Endometrial microvascular endothelial cells (primary cell): ENCODE results near the gene SEMA6A. TPM values are rescaled to one million over a fixed set of nuclear protein-coding genes. Genes with fewer than 3 reads are reported as not detected.
"Not testable (repeated sequence)": the region's sequence is repeated elsewhere in the genome, so short reads cannot be mapped to it uniquely, and the experiment has no call there.

Experiments
- in situ Hi-C: cut with HindIII; loops from 2 replicates; pipeline ENCODE4 v1.10.0; 2017; ENCODE audit warnings: low sequenced_read_pairs, low pct_unique_long_range_greater_than_20kb; ENCODE audit errors: inconsistent ontology term
- total RNA-seq: library from RNA; depleted of rRNA; stranded (reverse); fragments of >200 nt; gene quantifications from one replicate; pipeline ENCODE4 v1.2.3, GENCODE V29; 2015; ENCODE audit errors: inconsistent ontology term

The SEMA6A gene
- total RNA-seq, 1 donor from 2014 or later, result 0.37 TPM

DNA sequence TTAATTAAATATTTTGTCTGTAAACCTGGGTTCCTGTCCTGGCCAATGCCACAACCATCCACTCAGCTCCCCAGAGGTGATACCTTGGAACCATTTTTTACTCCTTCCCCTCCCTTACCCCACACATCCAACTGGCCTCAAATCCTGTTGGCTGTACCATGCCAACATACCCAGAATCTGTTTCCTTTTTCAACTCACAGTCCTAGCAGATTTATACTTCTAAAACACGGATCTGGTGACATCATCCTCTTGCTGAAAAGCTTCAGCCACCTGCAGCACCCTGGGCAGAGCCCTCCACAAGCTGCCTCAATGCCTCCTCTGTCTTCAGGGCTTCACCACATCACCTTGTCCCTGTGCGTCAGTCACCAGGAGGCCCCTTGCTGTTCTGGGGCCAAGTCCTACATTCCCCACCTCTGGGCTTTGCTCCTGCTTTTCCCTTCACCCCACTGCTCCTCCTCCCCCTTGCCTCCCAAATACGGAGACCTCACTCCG lies 14.9 kb downstream of the SEMA6A start:
- in situ Hi-C loops, result no loop called here

DNA sequence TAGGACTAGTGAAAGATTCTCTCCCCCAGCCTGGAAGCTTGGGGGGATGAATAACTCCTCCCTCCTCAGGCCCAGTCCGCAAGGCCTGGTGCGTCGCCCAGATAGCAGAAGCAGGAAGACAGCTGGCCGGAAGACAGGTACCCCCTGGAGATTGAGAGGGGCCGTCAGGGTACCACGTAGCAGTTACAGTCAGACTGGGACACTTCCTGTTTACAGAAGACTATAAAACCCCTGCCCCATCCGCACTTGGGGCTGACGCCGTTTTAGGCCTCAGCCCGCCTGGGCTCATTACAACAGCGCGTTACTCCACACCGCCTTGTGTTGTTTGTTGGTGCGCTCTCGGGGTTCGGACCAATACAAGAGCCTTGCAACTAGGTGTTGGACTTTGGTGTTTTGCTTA lies 15.4 kb downstream of the SEMA6A start:
- in situ Hi-C loops, result no loop called here

DNA sequence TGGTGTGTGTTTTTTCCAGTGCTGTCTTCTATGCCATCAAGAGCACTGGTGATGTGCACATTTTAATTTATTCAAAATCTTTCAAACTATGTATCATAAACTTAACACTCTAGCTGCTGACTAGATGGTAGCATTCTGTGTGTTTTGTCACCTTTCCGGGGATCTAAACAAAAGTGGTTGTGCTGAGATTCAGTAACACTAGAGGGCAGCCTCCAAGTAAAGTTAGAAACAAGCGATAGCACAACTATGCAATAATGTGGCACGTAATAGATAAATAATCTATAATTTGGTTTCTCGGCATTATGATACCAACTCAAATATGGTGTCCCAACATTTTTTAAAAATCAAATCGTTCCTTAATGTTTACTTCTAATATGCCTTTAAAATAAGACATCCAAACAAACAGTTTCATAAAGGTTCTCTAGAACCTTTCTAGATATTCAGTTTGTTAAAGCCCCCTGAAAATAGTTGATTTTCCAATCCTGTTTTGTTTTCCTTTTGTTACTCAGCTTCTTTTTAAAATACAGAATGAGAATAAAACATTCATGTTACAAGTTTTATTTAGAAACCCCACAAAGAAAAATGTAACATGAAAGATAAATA lies 16.9 kb downstream of the SEMA6A start:
- in situ Hi-C loops, result no loop called here

DNA sequence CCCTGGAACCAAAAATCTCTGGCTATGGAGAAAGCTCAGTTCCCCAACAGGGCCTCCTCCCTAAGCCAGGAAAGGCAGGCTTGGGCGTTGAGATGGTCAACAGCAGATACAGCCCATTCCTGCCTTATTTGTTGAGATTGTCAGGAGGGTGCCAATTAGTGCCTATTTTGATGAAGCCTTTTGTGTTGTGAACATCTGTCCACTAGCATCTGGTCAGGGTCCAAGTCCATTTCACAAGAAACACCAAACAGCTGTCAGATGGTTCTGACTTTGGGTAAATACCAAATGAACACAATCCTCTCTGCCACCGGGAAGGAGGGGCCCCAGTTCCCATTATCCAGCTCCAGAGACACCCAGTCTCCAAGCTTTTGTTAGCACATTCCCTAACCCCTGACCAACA lies 19.9 kb downstream of the SEMA6A start:
- in situ Hi-C loops, result no loop called here

DNA sequence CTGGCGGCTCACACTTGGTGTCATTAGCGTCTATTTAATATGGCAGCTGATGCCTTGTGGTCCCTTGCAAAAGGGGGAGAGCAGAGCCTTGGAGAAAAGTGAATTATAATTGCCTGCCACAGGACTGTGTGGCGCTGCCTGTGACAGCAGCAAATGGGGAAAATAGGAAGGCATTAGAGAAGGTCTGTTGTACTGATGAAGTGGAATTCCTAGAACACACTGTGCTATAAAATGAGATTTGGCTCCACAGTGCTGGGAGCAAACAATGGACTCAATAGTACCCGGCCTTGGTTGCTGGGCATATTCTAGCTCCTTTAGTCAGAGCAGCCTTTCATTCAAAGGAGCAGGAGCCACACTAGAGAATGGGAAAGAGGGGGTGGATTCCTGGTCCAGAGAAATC lies 21.3 kb downstream of the SEMA6A start:
- in situ Hi-C loops, result no loop called here

DNA sequence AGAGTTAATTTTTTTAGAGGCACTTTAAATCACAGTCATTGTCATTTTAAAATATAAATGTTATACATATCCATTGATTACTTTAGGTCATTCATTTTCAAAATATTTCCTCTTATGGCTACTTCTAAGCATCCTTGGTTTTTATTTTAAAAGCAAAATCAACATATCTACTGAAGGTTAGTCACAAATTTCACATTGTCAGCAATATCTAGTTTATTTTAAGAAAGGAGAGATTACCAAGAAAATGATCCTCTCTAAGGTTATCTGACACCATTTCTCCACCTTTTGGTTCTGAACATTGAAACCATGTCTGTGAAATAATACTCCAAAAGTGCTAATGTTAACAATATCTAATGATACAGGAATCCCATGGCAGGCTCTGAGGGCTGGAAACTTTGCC lies 24.5 kb downstream of the SEMA6A start:
- in situ Hi-C loops, result no loop called here

DNA sequence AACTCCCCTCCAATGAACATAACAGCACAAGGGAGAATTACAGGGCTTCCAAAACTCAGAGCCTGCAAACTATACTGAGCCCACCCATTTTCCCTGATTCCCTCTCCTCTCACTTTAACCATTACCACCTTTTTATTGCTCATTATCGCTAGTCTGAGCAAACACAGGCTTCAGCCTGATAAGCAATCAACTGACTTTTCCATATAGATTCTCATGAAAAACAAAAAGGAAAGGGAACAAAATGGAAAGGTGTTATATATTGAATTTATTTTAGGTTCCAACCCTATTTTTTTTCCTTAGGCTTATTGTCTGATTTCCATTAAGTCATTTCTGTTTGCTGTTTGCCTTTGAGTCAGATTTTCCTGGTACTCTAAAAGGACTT lies 27.9 kb downstream of the SEMA6A start:
- in situ Hi-C loops, result no loop called here

DNA sequence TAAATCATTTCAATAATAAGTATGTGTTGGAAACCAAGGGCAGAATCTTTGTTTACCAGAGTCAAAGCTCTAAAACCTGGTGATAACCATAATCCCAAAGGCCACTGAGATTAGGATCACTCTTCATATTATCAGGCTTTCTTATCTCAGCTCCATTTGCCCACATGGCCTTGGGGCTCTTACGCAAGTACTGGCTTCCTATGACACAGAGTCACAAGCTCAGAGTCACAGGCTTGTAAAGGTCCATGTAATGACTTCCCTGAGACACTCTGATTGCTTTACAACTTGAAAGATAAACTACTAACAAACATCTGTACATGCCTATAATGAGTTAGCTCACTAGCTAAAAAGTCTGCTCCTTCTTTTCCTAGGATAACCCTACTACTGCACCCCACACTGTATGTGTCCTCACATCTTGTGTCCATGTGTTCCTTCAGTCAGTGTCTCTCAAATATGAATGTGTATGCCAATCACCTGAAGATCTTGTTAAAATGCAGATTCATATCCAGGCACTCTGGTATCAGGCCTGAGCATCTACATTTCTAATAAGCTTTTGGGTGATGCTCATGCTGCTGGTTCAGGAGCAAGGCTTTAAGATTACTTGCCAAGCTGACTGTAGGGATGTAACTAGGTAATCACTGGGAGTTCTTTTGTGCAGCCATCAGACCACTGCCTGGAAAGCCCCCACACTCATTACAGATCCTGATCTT lies 28.4 kb downstream of the SEMA6A start:
- in situ Hi-C loops, result no loop called here

DNA sequence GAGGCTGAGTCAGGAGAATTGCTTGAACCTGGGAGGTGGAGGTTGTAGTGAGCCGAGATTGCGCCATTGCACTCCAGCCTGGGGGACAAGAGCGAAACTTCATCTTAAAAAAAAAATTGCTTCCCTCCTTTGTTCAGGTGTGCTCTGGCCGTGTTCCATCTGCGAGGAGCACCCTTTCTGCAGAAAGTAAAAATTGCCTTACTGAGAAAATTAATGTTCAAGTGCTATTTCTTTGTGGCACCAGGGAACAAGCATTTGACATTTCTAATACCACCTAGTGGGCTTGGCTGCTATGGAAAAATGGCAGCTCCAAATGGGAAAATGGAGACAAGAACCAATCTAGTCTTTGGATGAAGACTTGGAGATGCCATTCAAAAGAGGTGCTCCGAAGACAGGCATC lies 29.2 kb downstream of the SEMA6A start:
- in situ Hi-C loops, result not testable (repeated sequence)

DNA sequence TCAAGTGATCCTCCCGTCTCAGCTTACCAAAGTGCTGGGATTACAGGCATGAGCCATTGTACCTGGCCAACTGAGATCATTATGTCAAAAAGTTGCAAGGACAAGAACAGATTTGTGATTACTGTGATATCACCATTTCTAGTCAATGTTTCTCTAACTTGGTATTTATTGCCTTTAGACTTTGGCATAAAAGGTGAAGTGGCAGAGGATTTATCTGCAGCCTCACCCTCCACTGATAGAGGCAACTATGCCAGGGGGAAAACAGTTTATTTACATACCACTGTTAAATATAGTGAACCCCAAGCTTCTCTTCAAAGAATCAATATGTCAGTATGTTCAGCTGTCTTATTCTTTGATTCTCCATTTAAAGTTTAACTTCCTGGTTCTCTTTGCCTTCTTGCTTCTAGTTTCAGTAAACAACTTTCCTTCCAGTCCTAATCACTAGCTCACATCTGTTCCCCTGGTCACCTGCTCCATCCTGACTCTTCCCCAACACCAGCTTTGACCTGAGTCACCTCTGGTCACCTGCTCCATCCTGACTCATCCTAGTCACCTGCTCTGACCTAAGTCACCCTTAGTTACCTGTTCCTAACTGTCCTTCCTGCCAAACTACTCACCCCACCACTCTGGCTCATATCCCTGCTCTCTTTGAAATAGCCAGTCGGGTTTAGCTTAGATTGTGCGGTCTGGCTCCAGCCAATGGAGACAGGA lies 29.9 kb downstream of the SEMA6A start:
- in situ Hi-C loops, result no loop called here

DNA sequence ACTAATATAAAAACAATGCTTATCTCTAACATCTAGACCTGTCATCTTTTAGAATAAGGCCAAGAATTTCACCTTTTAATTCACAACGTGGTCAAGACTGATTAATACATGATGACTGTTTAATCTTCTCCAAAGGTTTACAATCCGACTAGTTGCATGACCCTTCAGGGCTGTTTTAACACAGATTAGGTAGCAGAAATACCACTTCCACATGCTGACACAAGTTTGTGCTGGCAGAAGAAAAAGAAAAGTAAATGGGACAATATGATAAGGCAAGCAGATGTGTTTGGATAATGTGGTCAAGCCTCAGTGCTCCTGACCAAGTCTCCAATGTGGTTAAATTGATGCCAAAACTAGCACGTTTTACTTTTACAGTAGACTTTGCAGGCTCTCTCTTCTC lies 31.1 kb downstream of the SEMA6A start:
- in situ Hi-C loops, result no loop called here

DNA sequence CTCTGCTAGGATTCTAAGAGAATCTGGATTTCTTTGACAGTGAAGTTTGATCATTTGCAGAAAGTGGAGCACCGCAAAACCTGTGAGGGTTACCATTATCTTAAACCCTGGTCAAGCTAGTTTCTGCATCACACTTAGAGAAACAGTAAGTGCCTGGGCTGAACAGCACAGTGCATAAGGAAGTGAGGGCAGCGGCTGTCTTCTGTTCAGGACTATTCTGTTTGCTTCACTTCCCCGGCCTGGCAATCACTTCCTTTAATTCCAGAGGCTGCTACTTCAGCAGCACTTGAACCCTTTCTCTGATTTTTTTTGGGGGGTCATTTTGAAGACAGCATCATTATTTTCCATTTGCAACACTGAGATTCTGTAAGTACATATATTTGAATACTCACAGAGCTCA lies 32.0 kb downstream of the SEMA6A start:
- in situ Hi-C loops, result no loop called here

DNA sequence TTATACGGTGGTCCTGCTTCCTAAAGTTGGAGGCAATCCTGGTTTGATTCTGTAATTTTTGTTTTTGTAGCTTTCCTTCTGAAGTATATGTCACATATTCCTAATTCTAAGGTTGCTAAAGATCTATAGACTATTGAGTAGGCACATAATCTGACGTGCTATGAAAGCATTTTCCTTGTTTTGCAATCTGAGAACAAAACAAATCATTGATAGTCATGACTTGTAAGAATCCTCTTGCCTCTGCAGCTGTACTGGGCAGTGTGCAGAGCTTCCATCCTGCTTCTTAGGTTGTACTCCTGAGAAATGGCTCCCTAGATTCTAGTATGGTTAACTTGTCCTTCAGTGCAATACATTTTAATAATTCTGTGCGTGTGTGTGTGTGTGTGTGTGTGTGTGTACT lies 35.4 kb downstream of the SEMA6A start:
- in situ Hi-C loops, result no loop called here

DNA sequence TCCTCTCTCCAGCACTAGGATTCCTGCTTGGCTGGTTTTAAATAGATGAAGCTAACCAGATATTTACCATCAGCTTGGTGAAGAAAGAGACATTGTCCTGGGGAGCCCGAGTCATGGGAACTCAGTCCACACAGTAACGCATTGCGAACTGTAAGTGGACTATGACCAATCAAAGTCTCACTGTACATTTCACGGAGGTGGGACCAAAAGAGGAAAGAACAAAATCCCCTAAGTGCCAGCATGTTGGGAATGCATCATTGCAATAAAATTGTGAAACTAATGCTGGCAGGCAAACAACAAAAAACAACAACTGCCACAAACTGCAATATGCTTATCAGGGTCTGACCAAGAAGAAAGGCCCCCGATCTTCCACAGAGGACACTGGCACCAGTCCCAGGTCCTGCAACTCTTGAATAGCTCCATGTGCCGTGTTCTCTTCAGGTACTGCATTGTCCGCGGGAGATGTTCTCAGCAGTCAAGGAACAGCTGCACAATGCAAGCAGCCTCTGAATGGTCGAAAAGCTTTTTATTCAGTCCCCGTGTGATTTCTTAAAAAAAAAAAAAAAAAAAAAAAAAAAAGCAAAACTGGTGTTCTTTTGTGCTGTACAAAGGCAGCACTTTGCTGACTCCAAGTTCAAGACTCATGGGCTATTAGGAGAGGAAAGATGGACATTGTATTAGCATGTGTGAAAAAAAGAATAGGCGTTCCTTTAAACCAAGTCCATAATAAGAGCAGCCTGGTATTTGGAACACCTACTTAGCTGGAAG lies 38.1 kb downstream of the SEMA6A start:
- in situ Hi-C loops, result no loop called here

DNA sequence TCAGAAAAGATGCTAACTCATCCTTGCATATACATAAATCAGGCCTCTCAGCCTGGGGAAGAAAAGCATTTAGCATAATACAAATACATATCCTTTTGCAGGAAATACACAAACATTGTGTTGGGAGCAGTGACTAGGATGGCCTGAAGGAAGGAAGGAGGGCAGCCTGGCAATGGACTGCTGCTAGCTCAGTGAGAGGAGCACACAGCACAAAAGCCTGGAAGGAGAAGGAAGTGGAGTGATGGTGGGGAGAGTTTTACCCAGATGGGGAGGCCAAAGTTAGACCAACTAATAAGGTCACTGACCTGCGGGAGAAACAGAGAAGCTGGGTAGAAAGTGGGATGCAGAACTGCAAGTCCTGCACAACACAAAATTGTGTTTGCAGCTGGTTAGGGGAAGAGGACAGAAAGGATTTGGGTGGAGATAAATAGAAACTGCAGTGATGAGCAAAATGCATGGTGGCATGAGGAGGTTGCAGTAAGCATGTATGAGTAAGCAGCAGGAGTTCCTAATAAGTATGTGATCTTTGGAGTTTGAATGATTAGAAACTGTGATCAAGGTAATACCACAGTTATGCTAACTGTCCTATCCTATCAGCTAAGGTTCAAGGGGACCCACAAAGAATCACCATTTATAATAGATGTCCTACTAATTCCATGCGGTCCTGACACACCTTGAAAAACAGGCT lies 39.5 kb downstream of the SEMA6A start:
- in situ Hi-C loops, result no loop called here

DNA sequence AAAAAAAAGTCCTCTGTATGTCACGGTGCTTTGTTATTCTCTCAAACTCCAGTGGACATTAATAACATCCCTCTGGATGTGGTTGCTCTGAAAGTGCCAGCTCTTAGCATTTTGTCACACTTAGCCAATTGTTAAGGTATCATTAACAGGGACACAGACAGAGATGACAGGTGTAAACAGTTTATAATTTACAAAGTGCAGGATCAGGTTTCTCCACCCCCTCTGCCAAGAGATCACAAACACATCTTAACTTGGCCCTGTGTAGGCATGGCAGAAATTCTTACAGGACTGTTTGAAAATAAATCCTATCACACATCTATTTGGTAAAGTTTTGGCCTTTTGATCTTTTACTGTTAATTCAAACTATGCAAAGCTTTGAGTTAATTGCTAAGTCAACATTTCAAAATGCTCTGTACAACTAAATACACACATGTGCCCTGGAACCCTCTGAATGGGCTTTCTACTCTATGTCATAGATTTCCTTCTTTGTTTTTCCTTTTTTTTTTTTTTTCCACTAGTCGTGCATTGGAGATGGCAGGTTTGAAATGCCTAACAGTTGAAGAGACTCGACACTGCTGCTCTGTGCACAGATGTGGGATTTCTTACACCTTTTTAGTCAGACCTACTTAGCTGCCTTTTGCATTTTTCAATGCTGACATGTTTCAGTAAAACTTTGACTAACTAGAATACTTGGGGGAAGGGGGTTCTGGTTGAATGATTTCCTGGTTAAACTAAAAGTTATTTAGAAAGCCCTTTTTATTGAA lies 41.7 kb downstream of the SEMA6A start:
- in situ Hi-C loops, result no loop called here

DNA sequence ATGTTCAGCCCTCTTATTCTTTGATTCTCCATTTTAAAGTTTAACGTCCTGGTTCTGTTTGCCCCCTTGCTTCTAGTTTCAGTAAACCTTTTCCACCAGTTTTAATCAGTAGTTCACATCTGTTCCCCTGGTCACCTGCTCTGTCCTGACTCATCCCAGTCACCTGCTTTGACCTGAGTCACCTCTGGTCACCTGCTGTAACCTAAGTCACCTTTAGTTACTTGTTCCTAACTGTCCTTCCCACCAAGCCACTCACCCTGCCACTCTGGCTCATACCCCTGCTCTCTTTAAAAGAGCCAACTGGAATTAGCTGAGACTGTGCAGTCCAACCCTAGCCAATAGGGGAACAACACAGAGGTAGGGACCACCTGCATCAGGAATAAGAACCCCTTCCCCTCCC lies 43.0 kb downstream of the SEMA6A start:
- in situ Hi-C loops, result no loop called here

DNA sequence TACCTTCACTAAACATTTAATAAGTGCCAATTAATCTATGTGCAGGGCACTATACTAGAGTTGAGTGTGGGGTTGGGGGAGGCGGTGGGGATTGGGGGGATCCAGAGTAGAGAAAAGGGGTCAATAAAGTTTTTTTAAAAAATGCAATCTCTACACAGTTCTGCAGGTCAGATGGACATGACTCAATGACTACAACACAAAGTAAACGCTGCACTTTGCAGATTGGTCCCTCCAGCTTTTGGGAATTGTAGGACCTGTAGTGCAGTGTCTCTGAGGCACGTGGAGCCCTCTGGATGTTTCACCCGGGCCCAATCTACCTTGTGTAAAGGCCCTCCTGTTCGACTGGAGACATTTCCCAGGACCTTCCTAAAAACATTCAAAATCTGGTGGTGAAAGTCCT lies 43.5 kb downstream of the SEMA6A start:
- in situ Hi-C loops, result no loop called here
